ENCODE data around the gene SAPCD2. TPM values are rescaled to one million over a fixed set of nuclear protein-coding genes. Genes with fewer than 3 reads are reported as not detected.
A peak's percentile ranks its signal among the peaks of the same experiment; 100 is the strongest.

SAPCD2 gene
- total and polyA plus RNA-seq, 9 of the 15 experiments (the other 6 are each of a cell fraction or from before 2014, with no cell fraction given): 3.4 to 91.8 (median 18.8) TPM

GRCh38 chr9:137074657-137075274 is 4.4 kb upstream of the SAPCD2 start (continued):
- TF ChIP-seq ZNF134 (CRISPR knock-in tag; conservative IDR thresholded peaks at IDR 0.05) (peak; percentile 94), ZNF232 (CRISPR knock-in tag; IDR thresholded peaks at IDR 0.05) (no peak), ZNF354B (CRISPR knock-in tag; IDR thresholded peaks at IDR 0.05) (peak; percentile 97), RAD21 (CRISPR knock-in tag; conservative IDR thresholded peaks at IDR 0.05 in 1 of 2, IDR thresholded peaks at IDR 0.05 in 1 of 2) (peak in 1 of 2 experiments; percentile 43; a peak in 2 of 4 replicates), ZNF140 (CRISPR knock-in tag; IDR thresholded peaks at IDR 0.05) (peak; percentile 95), SMAD3 (CRISPR knock-in tag; conservative IDR thresholded peaks at IDR 0.05) (peak; percentile 99), ZBTB34 (CRISPR knock-in tag; IDR thresholded peaks at IDR 0.05) (peak; percentile 96), PCBP1 (IDR thresholded peaks at IDR 0.05; ENCODE audit: low read depth, low read length, poor library complexity, severe bottlenecking) (no peak), ATF1 (CRISPR knock-in tag; IDR thresholded peaks at IDR 0.05) (no peak), ATF1 (tag; IDR thresholded peaks at IDR 0.05) (peak; percentile 84)
- TF ChIP-seq, protein P1, sequence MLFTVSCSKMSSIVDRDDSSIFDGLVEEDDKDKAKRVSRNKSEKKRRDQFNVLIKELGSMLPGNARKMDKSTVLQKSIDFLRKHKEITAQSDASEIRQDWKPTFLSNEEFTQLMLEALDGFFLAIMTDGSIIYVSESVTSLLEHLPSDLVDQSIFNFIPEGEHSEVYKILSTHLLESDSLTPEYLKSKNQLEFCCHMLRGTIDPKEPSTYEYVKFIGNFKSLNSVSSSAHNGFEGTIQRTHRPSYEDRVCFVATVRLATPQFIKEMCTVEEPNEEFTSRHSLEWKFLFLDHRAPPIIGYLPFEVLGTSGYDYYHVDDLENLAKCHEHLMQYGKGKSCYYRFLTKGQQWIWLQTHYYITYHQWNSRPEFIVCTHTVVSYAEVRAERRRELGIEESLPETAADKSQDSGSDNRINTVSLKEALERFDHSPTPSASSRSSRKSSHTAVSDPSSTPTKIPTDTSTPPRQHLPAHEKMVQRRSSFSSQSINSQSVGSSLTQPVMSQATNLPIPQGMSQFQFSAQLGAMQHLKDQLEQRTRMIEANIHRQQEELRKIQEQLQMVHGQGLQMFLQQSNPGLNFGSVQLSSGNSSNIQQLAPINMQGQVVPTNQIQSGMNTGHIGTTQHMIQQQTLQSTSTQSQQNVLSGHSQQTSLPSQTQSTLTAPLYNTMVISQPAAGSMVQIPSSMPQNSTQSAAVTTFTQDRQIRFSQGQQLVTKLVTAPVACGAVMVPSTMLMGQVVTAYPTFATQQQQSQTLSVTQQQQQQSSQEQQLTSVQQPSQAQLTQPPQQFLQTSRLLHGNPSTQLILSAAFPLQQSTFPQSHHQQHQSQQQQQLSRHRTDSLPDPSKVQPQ (CRISPR knock-in tag; IDR thresholded peaks at IDR 0.05; ENCODE audit: borderline replicate concordance): peak; percentile 96
- TF ChIP-seq, protein P2, sequence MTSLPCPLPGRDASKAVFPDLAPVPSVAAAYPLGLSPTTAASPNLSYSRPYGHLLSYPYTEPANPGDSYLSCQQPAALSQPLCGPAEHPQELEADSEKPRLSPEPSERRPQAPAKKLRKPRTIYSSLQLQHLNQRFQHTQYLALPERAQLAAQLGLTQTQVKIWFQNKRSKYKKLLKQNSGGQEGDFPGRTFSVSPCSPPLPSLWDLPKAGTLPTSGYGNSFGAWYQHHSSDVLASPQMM (CRISPR knock-in tag; IDR thresholded peaks at IDR 0.05): no peak
- TF ChIP-seq, protein P3, sequence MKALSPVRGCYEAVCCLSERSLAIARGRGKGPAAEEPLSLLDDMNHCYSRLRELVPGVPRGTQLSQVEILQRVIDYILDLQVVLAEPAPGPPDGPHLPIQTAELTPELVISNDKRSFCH (CRISPR knock-in tag; IDR thresholded peaks at IDR 0.05): peak; percentile 96
- TF ChIP-seq, protein P3 (tag; IDR thresholded peaks at IDR 0.05): peak; percentile 100
- TF ChIP-seq, protein P4, sequence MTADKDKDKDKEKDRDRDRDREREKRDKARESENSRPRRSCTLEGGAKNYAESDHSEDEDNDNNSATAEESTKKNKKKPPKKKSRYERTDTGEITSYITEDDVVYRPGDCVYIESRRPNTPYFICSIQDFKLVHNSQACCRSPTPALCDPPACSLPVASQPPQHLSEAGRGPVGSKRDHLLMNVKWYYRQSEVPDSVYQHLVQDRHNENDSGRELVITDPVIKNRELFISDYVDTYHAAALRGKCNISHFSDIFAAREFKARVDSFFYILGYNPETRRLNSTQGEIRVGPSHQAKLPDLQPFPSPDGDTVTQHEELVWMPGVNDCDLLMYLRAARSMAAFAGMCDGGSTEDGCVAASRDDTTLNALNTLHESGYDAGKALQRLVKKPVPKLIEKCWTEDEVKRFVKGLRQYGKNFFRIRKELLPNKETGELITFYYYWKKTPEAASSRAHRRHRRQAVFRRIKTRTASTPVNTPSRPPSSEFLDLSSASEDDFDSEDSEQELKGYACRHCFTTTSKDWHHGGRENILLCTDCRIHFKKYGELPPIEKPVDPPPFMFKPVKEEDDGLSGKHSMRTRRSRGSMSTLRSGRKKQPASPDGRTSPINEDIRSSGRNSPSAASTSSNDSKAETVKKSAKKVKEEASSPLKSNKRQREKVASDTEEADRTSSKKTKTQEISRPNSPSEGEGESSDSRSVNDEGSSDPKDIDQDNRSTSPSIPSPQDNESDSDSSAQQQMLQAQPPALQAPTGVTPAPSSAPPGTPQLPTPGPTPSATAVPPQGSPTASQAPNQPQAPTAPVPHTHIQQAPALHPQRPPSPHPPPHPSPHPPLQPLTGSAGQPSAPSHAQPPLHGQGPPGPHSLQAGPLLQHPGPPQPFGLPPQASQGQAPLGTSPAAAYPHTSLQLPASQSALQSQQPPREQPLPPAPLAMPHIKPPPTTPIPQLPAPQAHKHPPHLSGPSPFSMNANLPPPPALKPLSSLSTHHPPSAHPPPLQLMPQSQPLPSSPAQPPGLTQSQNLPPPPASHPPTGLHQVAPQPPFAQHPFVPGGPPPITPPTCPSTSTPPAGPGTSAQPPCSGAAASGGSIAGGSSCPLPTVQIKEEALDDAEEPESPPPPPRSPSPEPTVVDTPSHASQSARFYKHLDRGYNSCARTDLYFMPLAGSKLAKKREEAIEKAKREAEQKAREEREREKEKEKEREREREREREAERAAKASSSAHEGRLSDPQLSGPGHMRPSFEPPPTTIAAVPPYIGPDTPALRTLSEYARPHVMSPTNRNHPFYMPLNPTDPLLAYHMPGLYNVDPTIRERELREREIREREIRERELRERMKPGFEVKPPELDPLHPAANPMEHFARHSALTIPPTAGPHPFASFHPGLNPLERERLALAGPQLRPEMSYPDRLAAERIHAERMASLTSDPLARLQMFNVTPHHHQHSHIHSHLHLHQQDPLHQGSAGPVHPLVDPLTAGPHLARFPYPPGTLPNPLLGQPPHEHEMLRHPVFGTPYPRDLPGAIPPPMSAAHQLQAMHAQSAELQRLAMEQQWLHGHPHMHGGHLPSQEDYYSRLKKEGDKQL (CRISPR knock-in tag; IDR thresholded peaks at IDR 0.05; ENCODE audit: borderline replicate concordance): no peak

Data from K562 (cell line).